Measurements from ENCODE around the gene JARID2.

JARID2 gene

DNA sequence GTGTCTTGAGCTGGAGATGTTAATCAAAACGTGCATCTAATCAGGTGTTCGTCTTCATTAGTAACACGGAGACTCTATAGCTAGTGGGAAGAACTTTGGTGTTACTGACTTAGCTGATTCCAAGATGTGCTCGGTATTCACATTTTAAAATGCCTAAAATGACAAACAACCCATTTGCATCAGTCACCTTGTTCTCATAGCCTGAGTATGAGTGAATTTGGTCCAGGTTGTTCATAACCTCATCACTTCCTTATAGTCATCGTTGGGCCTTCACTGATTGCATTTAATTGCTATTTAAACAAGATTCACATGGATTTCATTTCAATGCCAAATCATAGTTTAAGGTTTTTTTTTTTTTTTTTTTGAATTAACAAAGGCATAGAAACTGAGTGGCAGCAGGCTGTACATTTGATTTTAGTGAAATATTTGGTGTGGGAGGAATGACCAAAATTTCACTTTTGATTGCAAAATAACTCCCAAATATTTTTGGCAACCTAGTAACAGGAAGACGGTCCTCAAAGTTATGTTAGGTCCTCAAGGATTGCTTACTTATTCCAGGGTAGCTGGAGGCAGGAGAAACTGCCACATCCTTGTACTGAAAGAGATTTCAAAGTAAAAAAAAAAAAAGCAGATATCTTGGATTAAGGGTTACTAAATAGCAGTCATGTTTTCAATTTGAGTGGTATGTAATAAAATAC, 104.7 kb downstream of the JARID2 start:
- Histone ChIP-seq H3K27me3 (ENCODE audit: control insufficient read depth, insufficient read depth, low read length) (no peaks in the 10 kb centered on the region), H3K36me3 (ENCODE audit: control insufficient read depth, insufficient read depth, low read length) (peaks cover 27% of the 10 kb centered on the region), H3K4me3 (ENCODE audit: low read depth, low read length) (no peak overlapping the region), H3K4me1 (ENCODE audit: control insufficient read depth, insufficient read depth, low read length) (peaks cover 65% of the 10 kb centered on the region), H3K27ac (ENCODE audit: low read depth, low read length) (no peak overlapping the region), H3K9ac (ENCODE audit: low read length) (no peak overlapping the region), H3K9me3 (ENCODE audit: control insufficient read depth, insufficient read depth, low read depth, low read length) (no peaks in the 10 kb centered on the region)

DNA sequence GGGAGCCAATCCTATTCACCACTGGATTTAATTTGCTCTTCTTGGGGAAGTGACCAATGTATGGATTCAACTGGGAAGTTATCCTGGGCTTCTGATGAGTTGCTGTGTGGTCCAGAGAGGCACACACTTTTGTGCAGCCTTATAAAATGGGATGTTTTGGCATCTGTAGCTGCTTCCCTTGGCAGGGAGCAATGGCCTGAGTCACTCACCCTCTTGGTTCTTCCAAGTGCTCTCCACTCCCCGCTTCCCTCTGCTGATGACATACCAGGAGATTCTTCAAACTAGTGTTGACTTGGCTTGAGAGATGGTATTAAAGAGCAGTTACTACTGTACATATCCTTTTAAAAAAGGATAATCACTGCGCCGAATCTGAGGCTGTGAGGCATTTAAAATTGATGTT, 105.8 kb downstream of the JARID2 start:
- H3K4me1 ChIP-seq (ENCODE audit: control insufficient read depth, insufficient read depth, low read length): peaks cover 66% of the 10 kb centered on the region

GRCh38 chr6:15352220-15352619, 106.4 kb downstream of the JARID2 start:
- no peak overlapping the region for H3K27ac ChIP-seq (ENCODE audit: low read depth, low read length)
- peaks cover 70% of the 10 kb centered on the region for H3K4me1 ChIP-seq (ENCODE audit: control insufficient read depth, insufficient read depth, low read length)
- no peak overlapping the region for H3K4me3 ChIP-seq (ENCODE audit: low read depth, low read length)
- no peak overlapping the region for H3K9ac ChIP-seq (ENCODE audit: low read length)
- H3K9me3 ChIP-seq (ENCODE audit: control insufficient read depth, insufficient read depth, low read depth, low read length): no peaks in the 10 kb centered on the region
- no peaks in the 10 kb centered on the region for H3K27me3 ChIP-seq (ENCODE audit: control insufficient read depth, insufficient read depth, low read length)
- H3K36me3 ChIP-seq (ENCODE audit: control insufficient read depth, insufficient read depth, low read length): peaks cover 31% of the 10 kb centered on the region

More for the DNA sequence above, 105.8 kb downstream of the JARID2 start:
- no peak overlapping the region for H3K9ac ChIP-seq (ENCODE audit: low read length)
- H3K9me3 ChIP-seq (ENCODE audit: control insufficient read depth, insufficient read depth, low read depth, low read length): no peaks in the 10 kb centered on the region
- peaks cover 31% of the 10 kb centered on the region for H3K36me3 ChIP-seq (ENCODE audit: control insufficient read depth, insufficient read depth, low read length)
- H3K4me3 ChIP-seq (ENCODE audit: low read depth, low read length): no peak overlapping the region
- H3K27ac ChIP-seq (ENCODE audit: low read depth, low read length): no peak overlapping the region
- no peaks in the 10 kb centered on the region for H3K27me3 ChIP-seq (ENCODE audit: control insufficient read depth, insufficient read depth, low read length)

DNA sequence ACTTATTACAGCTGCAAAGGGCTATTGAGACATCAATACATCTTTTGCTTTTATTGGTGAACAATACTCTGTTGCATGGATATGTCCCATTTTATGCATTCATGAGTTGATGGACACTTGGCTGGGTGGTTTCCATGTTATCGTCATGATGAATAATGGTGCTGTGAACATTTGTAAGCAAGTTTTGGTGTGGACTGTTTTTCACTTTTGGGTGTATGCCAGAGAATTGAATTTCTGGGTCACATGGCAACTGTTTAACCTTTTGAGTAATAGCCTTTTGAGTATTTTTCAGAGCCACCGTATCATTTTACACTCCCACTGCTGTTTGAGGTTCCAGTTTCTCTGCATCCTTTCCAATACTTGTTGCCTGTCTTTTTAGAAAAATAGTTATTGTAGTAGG, 107.0 kb downstream of the JARID2 start:
- peaks cover 31% of the 10 kb centered on the region for H3K36me3 ChIP-seq (ENCODE audit: control insufficient read depth, insufficient read depth, low read length)
- no peaks in the 10 kb centered on the region for H3K9me3 ChIP-seq (ENCODE audit: control insufficient read depth, insufficient read depth, low read depth, low read length)
- peaks cover 76% of the 10 kb centered on the region for H3K4me1 ChIP-seq (ENCODE audit: control insufficient read depth, insufficient read depth, low read length)
- H3K27ac ChIP-seq (ENCODE audit: low read depth, low read length): no peak overlapping the region
- no peak overlapping the region for H3K9ac ChIP-seq (ENCODE audit: low read length)
- no peaks in the 10 kb centered on the region for H3K27me3 ChIP-seq (ENCODE audit: control insufficient read depth, insufficient read depth, low read length)
- no peak overlapping the region for H3K4me3 ChIP-seq (ENCODE audit: low read depth, low read length)

DNA sequence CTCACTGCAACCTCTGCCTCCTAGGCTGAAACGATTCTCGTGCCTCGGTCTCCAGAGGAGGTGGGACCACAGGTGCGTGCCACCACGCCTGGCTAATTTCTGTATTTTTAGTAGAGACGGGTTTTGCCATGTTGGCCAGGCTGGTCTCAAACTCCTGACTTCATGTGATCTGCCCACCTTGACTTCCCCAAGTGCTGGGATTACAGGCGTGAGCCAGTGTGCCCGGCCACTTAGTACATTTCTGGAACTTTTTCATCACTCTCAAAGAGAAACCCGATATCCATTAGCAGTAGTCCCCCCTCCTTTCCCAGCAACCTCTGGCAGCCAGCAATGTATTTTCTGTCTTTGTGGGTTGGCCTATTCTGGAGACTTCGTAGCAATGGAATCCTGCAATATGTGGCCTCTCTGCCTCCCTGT, 109.8 kb downstream of the JARID2 start:
- no peak overlapping the region for H3K9ac ChIP-seq (ENCODE audit: low read length)
- H3K27me3 ChIP-seq (ENCODE audit: control insufficient read depth, insufficient read depth, low read length): no peaks in the 10 kb centered on the region
- H3K9me3 ChIP-seq (ENCODE audit: control insufficient read depth, insufficient read depth, low read depth, low read length): no peaks in the 10 kb centered on the region
- peaks cover 79% of the 10 kb centered on the region for H3K4me1 ChIP-seq (ENCODE audit: control insufficient read depth, insufficient read depth, low read length)
- no peak overlapping the region for H3K27ac ChIP-seq (ENCODE audit: low read depth, low read length)
- H3K36me3 ChIP-seq (ENCODE audit: control insufficient read depth, insufficient read depth, low read length): peaks cover 16% of the 10 kb centered on the region
- H3K4me3 ChIP-seq (ENCODE audit: low read depth, low read length): no peak overlapping the region

DNA sequence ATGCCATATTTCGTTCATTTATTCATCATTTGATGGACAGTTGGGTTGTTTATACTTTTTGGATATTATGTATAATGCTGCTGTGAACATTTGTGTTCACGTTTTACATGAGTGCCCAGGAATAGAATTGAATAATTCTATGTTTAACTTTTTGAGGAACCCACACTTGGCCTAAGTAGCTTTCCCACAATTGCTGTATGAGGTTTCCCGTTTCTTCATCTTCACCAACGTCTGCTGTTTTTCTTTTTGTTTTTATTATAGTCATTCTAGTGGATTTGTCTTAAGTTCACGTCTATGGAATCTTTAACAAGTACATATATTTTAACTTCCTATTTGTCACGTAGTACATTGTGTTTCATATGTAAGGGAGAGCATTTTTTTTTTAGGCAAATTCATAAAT, 110.3 kb downstream of the JARID2 start:
- Histone ChIP-seq H3K27ac (ENCODE audit: low read depth, low read length) (no peak overlapping the region), H3K27me3 (ENCODE audit: control insufficient read depth, insufficient read depth, low read length) (no peaks in the 10 kb centered on the region), H3K4me1 (ENCODE audit: control insufficient read depth, insufficient read depth, low read length) (peaks cover 78% of the 10 kb centered on the region), H3K36me3 (ENCODE audit: control insufficient read depth, insufficient read depth, low read length) (peaks cover 18% of the 10 kb centered on the region), H3K4me3 (ENCODE audit: low read depth, low read length) (no peak overlapping the region), H3K9ac (ENCODE audit: low read length) (no peak overlapping the region), H3K9me3 (ENCODE audit: control insufficient read depth, insufficient read depth, low read depth, low read length) (no peaks in the 10 kb centered on the region)

- no peak overlapping the region for H3K27ac ChIP-seq (ENCODE audit: low read depth, low read length)
- peaks cover 20% of the 10 kb centered on the region for H3K36me3 ChIP-seq (ENCODE audit: control insufficient read depth, insufficient read depth, low read length)
- no peaks in the 10 kb centered on the region for H3K27me3 ChIP-seq (ENCODE audit: control insufficient read depth, insufficient read depth, low read length)
- H3K4me3 ChIP-seq (ENCODE audit: low read depth, low read length): no peak overlapping the region
- H3K4me1 ChIP-seq (ENCODE audit: control insufficient read depth, insufficient read depth, low read length): peaks cover 78% of the 10 kb centered on the region
- no peak overlapping the region for H3K9ac ChIP-seq (ENCODE audit: low read length)
- H3K9me3 ChIP-seq (ENCODE audit: control insufficient read depth, insufficient read depth, low read depth, low read length): no peaks in the 10 kb centered on the region
Measured at GRCh38 chr6:15356937-15357336, 111.1 kb downstream of the JARID2 start.

- Histone ChIP-seq H3K36me3 (ENCODE audit: control insufficient read depth, insufficient read depth, low read length) (peaks cover 17% of the 10 kb centered on the region), H3K4me1 (ENCODE audit: control insufficient read depth, insufficient read depth, low read length) (peaks cover 79% of the 10 kb centered on the region), H3K4me3 (ENCODE audit: low read depth, low read length) (no peak overlapping the region)
Measured at GRCh38 chr6:15357782-15358181, 111.9 kb downstream of the JARID2 start.

GRCh38 chr6:15358579-15359327, 112.9 kb downstream of the JARID2 start:
- Histone ChIP-seq H3K27ac (ENCODE audit: low read depth, low read length) (no peak overlapping the region), H3K4me1 (ENCODE audit: control insufficient read depth, insufficient read depth, low read length) (peaks cover 87% of the 10 kb centered on the region), H3K27me3 (ENCODE audit: control insufficient read depth, insufficient read depth, low read length) (no peaks in the 10 kb centered on the region), H3K9me3 (ENCODE audit: control insufficient read depth, insufficient read depth, low read depth, low read length) (no peaks in the 10 kb centered on the region), H3K36me3 (ENCODE audit: control insufficient read depth, insufficient read depth, low read length) (peaks cover 17% of the 10 kb centered on the region), H3K4me3 (ENCODE audit: low read depth, low read length) (no peak overlapping the region), H3K9ac (ENCODE audit: low read length) (no peak overlapping the region)

More at GRCh38 chr6:15357782-15358181, 111.9 kb downstream of the JARID2 start:
- no peak overlapping the region for H3K27ac ChIP-seq (ENCODE audit: low read depth, low read length)
- H3K9me3 ChIP-seq (ENCODE audit: control insufficient read depth, insufficient read depth, low read depth, low read length): no peaks in the 10 kb centered on the region
- no peaks in the 10 kb centered on the region for H3K27me3 ChIP-seq (ENCODE audit: control insufficient read depth, insufficient read depth, low read length)
- no peak overlapping the region for H3K9ac ChIP-seq (ENCODE audit: low read length)

DNA sequence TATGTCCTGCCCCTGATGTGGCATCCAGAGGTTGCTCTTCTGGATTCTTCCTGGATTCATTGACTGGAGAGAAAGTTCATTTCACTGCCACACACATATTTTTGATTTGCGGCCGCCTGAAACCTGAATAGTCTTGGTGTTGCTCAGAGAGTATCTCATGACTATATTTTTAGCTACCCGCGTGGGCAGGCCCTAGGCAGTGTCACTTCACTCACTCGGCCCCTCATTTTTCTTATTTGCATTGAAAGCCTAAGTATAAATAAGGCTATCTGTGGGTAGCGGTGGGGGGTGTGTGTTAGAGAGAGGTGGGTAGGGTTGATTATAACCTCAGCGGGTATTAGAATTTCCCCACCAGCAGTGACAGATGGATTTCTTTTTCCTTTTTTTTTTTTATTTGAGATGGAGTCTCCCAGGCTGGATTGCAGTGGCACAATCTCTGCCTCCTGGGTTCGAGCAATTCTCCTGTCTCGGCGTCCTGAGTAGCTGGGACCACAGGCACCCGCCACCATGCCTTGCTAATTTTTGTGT, 113.5 kb downstream of the JARID2 start:
- peaks cover 10% of the 10 kb centered on the region for H3K36me3 ChIP-seq (ENCODE audit: control insufficient read depth, insufficient read depth, low read length)
- no peak overlapping the region for H3K27ac ChIP-seq (ENCODE audit: low read depth, low read length)
- H3K9ac ChIP-seq (ENCODE audit: low read length): no peak overlapping the region
- H3K4me1 ChIP-seq (ENCODE audit: control insufficient read depth, insufficient read depth, low read length): peaks cover 87% of the 10 kb centered on the region
- no peak overlapping the region for H3K4me3 ChIP-seq (ENCODE audit: low read depth, low read length)
- H3K27me3 ChIP-seq (ENCODE audit: control insufficient read depth, insufficient read depth, low read length): no peaks in the 10 kb centered on the region
- no peaks in the 10 kb centered on the region for H3K9me3 ChIP-seq (ENCODE audit: control insufficient read depth, insufficient read depth, low read depth, low read length)

DNA sequence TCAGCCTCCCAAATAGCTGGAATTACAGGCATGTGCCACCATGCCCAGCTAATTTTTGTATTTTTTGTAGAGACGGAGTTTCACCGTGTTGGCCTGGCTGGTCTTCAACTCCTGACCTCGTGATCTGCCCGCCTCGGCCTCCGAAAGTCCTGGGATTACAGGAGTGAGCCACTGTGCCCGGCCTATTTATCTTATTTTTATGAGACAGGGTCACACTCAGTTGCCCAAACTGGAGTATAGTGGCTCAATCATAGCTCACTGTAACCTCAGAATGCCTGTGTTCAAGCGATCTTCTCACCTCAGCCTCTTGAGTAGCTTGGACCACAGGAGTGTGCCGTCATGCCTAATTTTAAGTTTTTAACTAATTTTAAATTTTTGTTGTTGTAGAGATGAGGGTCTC, 114.4 kb downstream of the JARID2 start:
- peaks cover 8% of the 10 kb centered on the region for H3K36me3 ChIP-seq (ENCODE audit: control insufficient read depth, insufficient read depth, low read length)
- no peak overlapping the region for H3K27ac ChIP-seq (ENCODE audit: low read depth, low read length)
- H3K9me3 ChIP-seq (ENCODE audit: control insufficient read depth, insufficient read depth, low read depth, low read length): no peaks in the 10 kb centered on the region
- peaks cover 92% of the 10 kb centered on the region for H3K4me1 ChIP-seq (ENCODE audit: control insufficient read depth, insufficient read depth, low read length)
- no peak overlapping the region for H3K4me3 ChIP-seq (ENCODE audit: low read depth, low read length)
- H3K9ac ChIP-seq (ENCODE audit: low read length): no peak overlapping the region
- no peaks in the 10 kb centered on the region for H3K27me3 ChIP-seq (ENCODE audit: control insufficient read depth, insufficient read depth, low read length)

All from HUES6 (cell line).